Left renal cortex interstitium (tissue), 4 donors: ENCODE results near the gene TBC1D9. TPM values are rescaled to one million over a fixed set of nuclear protein-coding genes. Genes with fewer than 3 reads are reported as not detected.

ENCODE experiments used
- DNase-seq, 4 donors: peaks; one replicate each; pipeline ENCODE4 v3.0.0-alpha.2; 2013; ENCODE audit warnings: low read depth in 4 of 4, low spot score in 2 of 4, missing footprints in 1 of 4
- polyA plus RNA-seq, 4 donors: library from polyadenylated mRNA; unstranded; fragments of 120-200 nt; gene quantifications; one replicate each; pipeline ENCODE4 v1.2.1, GENCODE V29; 2013; ENCODE audit not compliant: insufficient read length in 4 of 4

TBC1D9 gene
- polyA plus RNA-seq, 4 donors = 55.5 to 64.1 (median 60.2) TPM

GRCh38 chr4:140697709-140698560, 58.2 kb downstream of the TBC1D9 start:
- DNase-seq = no peak

GRCh38 chr4:140695483-140695882, 60.7 kb downstream of the TBC1D9 start:
- no peak for DNase-seq

GRCh38 chr4:140693562-140693961, 62.6 kb downstream of the TBC1D9 start:
- no peak for DNase-seq

GRCh38 chr4:140691369-140691768, 64.8 kb downstream of the TBC1D9 start:
- DNase-seq = no peak

GRCh38 chr4:140690093-140690492, 66.1 kb downstream of the TBC1D9 start:
- DNase-seq = no peak

GRCh38 chr4:140689623-140690022, 66.6 kb downstream of the TBC1D9 start:
- DNase-seq = no peak

- no peak for DNase-seq
Measured at GRCh38 chr4:140688711-140689598, 67.2 kb downstream of the TBC1D9 start.

GRCh38 chr4:140686796-140687195, 69.4 kb downstream of the TBC1D9 start:
- DNase-seq = no peak

GRCh38 chr4:140684314-140684713, 71.9 kb downstream of the TBC1D9 start:
- DNase-seq = no peak

GRCh38 chr4:140681201-140681600, 75.0 kb downstream of the TBC1D9 start:
- no peak for DNase-seq

- no peak for DNase-seq
Measured at GRCh38 chr4:140680686-140681085, 75.5 kb downstream of the TBC1D9 start.

- DNase-seq = no peak
Measured at GRCh38 chr4:140679576-140679975, 76.6 kb downstream of the TBC1D9 start.

- no peak for DNase-seq
Measured at GRCh38 chr4:140675599-140676231, 80.5 kb downstream of the TBC1D9 start.

- DNase-seq = no peak
Measured at GRCh38 chr4:140673729-140674128, 82.5 kb downstream of the TBC1D9 start.

- no peak for DNase-seq
Measured at GRCh38 chr4:140672416-140672815, 83.8 kb downstream of the TBC1D9 start.

- DNase-seq = no peak
Measured at GRCh38 chr4:140668111-140668510, 88.1 kb downstream of the TBC1D9 start.

GRCh38 chr4:140666889-140667614, 89.1 kb downstream of the TBC1D9 start:
- no peak for DNase-seq

- DNase-seq = no peak
Measured at GRCh38 chr4:140662082-140662869, 93.9 kb downstream of the TBC1D9 start.

- DNase-seq = no peak
Measured at GRCh38 chr4:140661550-140661949, 94.6 kb downstream of the TBC1D9 start.
